AG04449 (cell line): ENCODE results near the gene OCA2.

ENCODE experiments used
- CTCF ChIA-PET: fragments of 350-600 bp; formaldehyde crosslinking; extraction: SDS; loops from one replicate; lab custom pipeline; 2021; ENCODE audit warnings: antibody characterized with exemption; lab: Yijun Ruan, JAX
- POLR2A ChIA-PET: fragments of 400-600, 350-600 bp; formaldehyde crosslinking; extraction: SDS; loops from one replicate; lab custom pipeline; 2020; ENCODE audit warnings: antibody characterized with exemption, inconsistent platforms; lab: Yijun Ruan, JAX
- DNase-seq: peaks from one replicate; pipeline ENCODE4 v3.0.0-alpha.2; 2010; ENCODE audit warnings: low read depth, low spot score
- H3K4me3 ChIP-seq: 2 replicates; pipeline ENCODE4 v1.5.1; 2011; ENCODE audit warnings: low read depth, mild to moderate bottlenecking, control low read depth, low read length
- TF ChIP-seq, protein P1 (sequence below): IDR thresholded peaks from one replicate; pipeline ENCODE4 v1.5.1; 2011; ENCODE audit warnings: mild to moderate bottlenecking, moderate library complexity, low read length, control low read depth, inconsistent platforms; ENCODE audit not compliant: insufficient read depth; ENCODE audit errors: missing control alignments

The OCA2 gene

DNA sequence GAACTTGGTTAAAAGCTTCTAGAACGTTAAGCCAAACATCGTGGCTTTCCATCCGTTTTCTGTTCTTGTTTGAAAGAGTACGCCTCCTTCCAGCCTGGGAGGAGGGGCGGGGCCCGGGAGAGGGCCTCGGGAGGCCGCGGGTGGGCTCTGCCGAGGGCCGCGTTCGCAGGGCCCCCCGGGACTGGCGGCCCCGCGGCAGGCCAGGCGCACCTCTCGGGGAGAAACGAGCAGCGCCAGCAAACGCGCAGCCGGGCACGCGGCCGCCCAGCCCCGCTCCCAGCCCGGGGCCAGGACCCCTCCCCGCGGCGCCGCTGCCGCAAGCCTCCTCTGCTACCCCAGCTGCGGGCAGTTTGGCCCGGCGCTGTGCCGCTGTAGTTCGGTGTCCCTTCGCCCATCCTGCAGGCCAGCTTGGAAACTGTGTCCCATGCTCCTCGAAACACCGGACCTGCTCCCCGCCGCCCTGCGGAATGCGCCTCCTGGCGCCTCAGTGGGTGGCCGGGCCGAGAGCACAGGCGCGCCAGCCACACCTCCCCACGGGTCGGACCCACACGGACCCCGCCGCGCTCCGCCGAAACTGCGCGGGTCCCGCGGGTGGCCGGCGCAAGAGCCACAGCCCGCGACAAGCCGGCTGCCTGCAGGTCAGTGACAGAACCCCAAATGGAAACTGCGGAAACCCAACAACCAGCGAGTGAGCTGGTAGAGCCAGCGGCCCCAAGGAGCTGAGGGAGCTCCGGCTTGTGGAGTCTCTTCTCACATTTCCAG, 2.3 kb downstream of the OCA2 start:
- H3K4me3 ChIP-seq: peak overlapping the region; percentile 52
- POLR2A ChIA-PET: no interaction called here
- no peak for DNase-seq
- TF ChIP-seq, protein P1, sequence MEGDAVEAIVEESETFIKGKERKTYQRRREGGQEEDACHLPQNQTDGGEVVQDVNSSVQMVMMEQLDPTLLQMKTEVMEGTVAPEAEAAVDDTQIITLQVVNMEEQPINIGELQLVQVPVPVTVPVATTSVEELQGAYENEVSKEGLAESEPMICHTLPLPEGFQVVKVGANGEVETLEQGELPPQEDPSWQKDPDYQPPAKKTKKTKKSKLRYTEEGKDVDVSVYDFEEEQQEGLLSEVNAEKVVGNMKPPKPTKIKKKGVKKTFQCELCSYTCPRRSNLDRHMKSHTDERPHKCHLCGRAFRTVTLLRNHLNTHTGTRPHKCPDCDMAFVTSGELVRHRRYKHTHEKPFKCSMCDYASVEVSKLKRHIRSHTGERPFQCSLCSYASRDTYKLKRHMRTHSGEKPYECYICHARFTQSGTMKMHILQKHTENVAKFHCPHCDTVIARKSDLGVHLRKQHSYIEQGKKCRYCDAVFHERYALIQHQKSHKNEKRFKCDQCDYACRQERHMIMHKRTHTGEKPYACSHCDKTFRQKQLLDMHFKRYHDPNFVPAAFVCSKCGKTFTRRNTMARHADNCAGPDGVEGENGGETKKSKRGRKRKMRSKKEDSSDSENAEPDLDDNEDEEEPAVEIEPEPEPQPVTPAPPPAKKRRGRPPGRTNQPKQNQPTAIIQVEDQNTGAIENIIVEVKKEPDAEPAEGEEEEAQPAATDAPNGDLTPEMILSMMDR: no peak
- CTCF ChIA-PET: interaction anchor here (1.2 kb wide), 2 partner anchors 11 to 27 kb away, joined by 3 to 4 read pairs; no protein-coding TSS in a partner anchor

- H3K4me3 ChIP-seq: peak overlapping the region; percentile 52
- POLR2A ChIA-PET: no interaction called here
- CTCF ChIA-PET: no interaction called here
These were observed 2.8 kb downstream of the OCA2 start for GRCh38 chr15:28096411-28096669.

DNA sequence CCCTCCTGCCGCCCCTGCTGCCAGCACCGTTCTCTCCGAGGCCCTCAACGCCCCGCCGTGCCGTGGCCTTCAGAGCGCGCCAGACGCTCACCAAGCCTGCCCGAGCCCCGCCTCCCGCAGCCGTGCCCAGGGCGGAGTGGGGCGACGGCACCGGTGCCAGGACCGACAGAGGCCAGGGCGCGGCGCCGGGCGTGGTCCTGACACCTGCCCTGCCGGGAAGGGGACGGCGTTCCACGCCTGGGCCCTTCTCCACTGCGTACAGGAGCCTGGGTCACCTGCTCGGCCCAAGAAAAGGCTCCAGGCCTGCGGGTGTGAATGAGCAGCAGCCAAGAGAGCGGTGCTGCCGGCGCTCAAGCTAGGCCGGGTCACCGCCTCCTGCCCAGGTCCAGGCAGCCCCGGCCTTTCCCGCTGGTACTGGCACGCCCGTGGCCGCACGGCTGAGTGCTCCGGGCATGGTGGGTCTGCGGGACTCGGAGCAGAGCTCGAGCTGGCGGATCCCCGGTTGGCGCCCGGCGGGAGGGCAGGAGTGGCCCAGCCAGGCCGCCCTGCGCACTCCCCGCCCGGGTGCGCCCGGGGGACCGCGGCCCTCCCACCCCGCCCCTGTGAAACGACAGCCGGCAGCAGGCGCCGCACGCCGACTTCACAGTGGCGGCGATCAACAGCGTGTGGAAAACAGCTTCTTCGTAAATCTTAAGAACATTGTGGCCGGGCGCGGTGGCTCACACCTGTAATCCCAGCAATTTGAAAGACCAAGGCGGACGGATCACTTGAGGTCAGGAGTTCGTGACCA, 4.2 kb downstream of the OCA2 start:
- TF ChIP-seq, protein P1: no peak
- no peak for DNase-seq
- POLR2A ChIA-PET: no interaction called here
- peak overlapping the region; percentile 23; the same call in 1 of the 2 replicates for H3K4me3 ChIP-seq
- CTCF ChIA-PET: interaction anchor here (1.3 kb wide), 1 partner anchor 73 kb away, joined by 3 read pairs; no protein-coding TSS in a partner anchor

More at GRCh38 chr15:28096411-28096669, 2.8 kb downstream of the OCA2 start:
- no peak for DNase-seq
- TF ChIP-seq, protein P1: no peak

- ChIA-PET CTCF (no interaction called here), POLR2A (no interaction called here)
- no peak overlapping the region for H3K4me3 ChIP-seq
- DNase-seq: no peak
- TF ChIP-seq, protein P1: no peak
These were observed 5.2 kb downstream of the OCA2 start for GRCh38 chr15:28093752-28094535.

- ChIA-PET POLR2A (no interaction called here), CTCF (interaction anchor here (1.2 to 1.4 kb wide), 2 partner anchors 9 to 34 kb away, joined by 4 read pairs; no protein-coding TSS in a partner anchor)
- H3K4me3 ChIP-seq: no peak overlapping the region
- DNase-seq: no peak
- TF ChIP-seq, protein P1: no peak
These were observed 7.8 kb downstream of the OCA2 start for GRCh38 chr15:28091313-28091712.
